ENCODE results near the gene NOL9.
"Not testable (repeated sequence)": the region's sequence is repeated elsewhere in the genome, so short reads cannot be mapped to it uniquely, and the experiment has no call there.

NOL9 gene

GRCh38 chr1:6501279-6501813 is 53.0 kb downstream of the NOL9 start:
- DNase-seq: no peak

GRCh38 chr1:6500544-6501278 is 53.6 kb downstream of the NOL9 start:
- no peak for DNase-seq

GRCh38 chr1:6499296-6499695 is 55.0 kb downstream of the NOL9 start:
- DNase-seq: no peak

- no peak for DNase-seq
Observed at GRCh38 chr1:6498576-6499111, 55.7 kb downstream of the NOL9 start.

- no peak for DNase-seq
Observed at GRCh38 chr1:6497867-6498575, 56.3 kb downstream of the NOL9 start.

- DNase-seq: no peak
Observed at GRCh38 chr1:6497215-6497866, 57.0 kb downstream of the NOL9 start.

GRCh38 chr1:6496890-6497214 is 57.5 kb downstream of the NOL9 start:
- DNase-seq: no peak

GRCh38 chr1:6496365-6496721 is 58.0 kb downstream of the NOL9 start:
- DNase-seq: no peak

- no peak for DNase-seq
Observed at GRCh38 chr1:6495540-6496364, 58.6 kb downstream of the NOL9 start.

GRCh38 chr1:6495041-6495441 is 59.3 kb downstream of the NOL9 start:
- DNase-seq: no peak

- no peak for DNase-seq
Observed at GRCh38 chr1:6494627-6495026, 59.7 kb downstream of the NOL9 start.

- DNase-seq: not testable (repeated sequence)
Observed at GRCh38 chr1:6493834-6494223, 60.5 kb downstream of the NOL9 start.

- DNase-seq: no peak
Observed at GRCh38 chr1:6491966-6492365, 62.3 kb downstream of the NOL9 start.

- DNase-seq: no peak
Observed at GRCh38 chr1:6491480-6491962, 62.8 kb downstream of the NOL9 start, which contains the start of gene PLEKHG5. PLEKHG5 (minus strand) TSS chr1:6491667; CDS start chr1:6477571, 14,096 bp downstream.

- no peak for DNase-seq
Observed at GRCh38 chr1:6491081-6491449, 63.2 kb downstream of the NOL9 start.

- DNase-seq: no peak
Observed at GRCh38 chr1:6490181-6491080, 63.9 kb downstream of the NOL9 start.

GRCh38 chr1:6489799-6490180 is 64.5 kb downstream of the NOL9 start:
- no peak for DNase-seq

GRCh38 chr1:6489383-6489765 is 64.9 kb downstream of the NOL9 start:
- DNase-seq: no peak

- DNase-seq: no peak
Observed at GRCh38 chr1:6488602-6489382, 65.5 kb downstream of the NOL9 start.

- no peak for DNase-seq
Observed at GRCh38 chr1:6487804-6488484, 66.4 kb downstream of the NOL9 start.
